ENCODE results near the gene N4BP3.

- TF ChIP-seq CTCF (IDR thresholded peaks at IDR 0.05) (no peak), POLR2A (IDR thresholded peaks at IDR 0.05) (no peak)
Observed at GRCh38 chr5:178117923-178118701, 4.8 kb downstream of the N4BP3 start.
